GM19025 (cell line): ENCODE results near the gene REX1BD.
A peak's percentile ranks its signal among the peaks of the same experiment; 100 is the strongest.

Experiments used
- ATAC-seq: cut with Tn5 transposase; IDR thresholded peaks from one replicate; pipeline ENCODE4 v1.9.1; 2021; ENCODE audit warnings: mild to moderate bottlenecking, low read depth, moderate library complexity; ENCODE audit not compliant: unreplicated experiment

Gene REX1BD

GRCh38 chr19:18612051-18612771, 23.6 kb downstream of the REX1BD start:
- no peak for ATAC-seq

GRCh38 chr19:18612772-18613588, 24.4 kb downstream of the REX1BD start, which contains the start of gene TMEM59L:
TSS of gene TMEM59L (plus strand) at chr19:18612870. CDS start at chr19:18612959, 89 bp downstream.
- ATAC-seq, result no peak

GRCh38 chr19:18613589-18614234, 25.1 kb downstream of the REX1BD start:
- ATAC-seq, result no peak

- no peak for ATAC-seq
Observed at GRCh38 chr19:18616023-18616422, 27.4 kb downstream of the REX1BD start.

- no peak for ATAC-seq
Observed at GRCh38 chr19:18617562-18617961, 29.0 kb downstream of the REX1BD start.

- no peak for ATAC-seq
Observed at GRCh38 chr19:18618236-18618635, 29.6 kb downstream of the REX1BD start.

GRCh38 chr19:18620311-18620710, 31.7 kb downstream of the REX1BD start:
- ATAC-seq, result no peak

GRCh38 chr19:18620902-18621301, 32.3 kb downstream of the REX1BD start:
- ATAC-seq, result no peak

GRCh38 chr19:18626906-18627305, 38.3 kb downstream of the REX1BD start:
- no peak for ATAC-seq

- ATAC-seq, result no peak
Observed at GRCh38 chr19:18629166-18630088, 40.8 kb downstream of the REX1BD start.

- ATAC-seq, result no peak
Observed at GRCh38 chr19:18633321-18633720, 44.7 kb downstream of the REX1BD start.

- ATAC-seq, result no peak
Observed at GRCh38 chr19:18634612-18635297, 46.2 kb downstream of the REX1BD start.

GRCh38 chr19:18635831-18636182, 47.2 kb downstream of the REX1BD start:
- ATAC-seq, result no peak

GRCh38 chr19:18636183-18636968, 47.8 kb downstream of the REX1BD start:
- ATAC-seq, result peak; percentile 81

- no peak for ATAC-seq
Observed at GRCh38 chr19:18636969-18637629, 48.5 kb downstream of the REX1BD start, which contains the start of gene KLHL26. TSS of gene KLHL26 (plus strand) at chr19:18637028. CDS start at chr19:18637055, 27 bp downstream.

GRCh38 chr19:18637673-18638630, 49.4 kb downstream of the REX1BD start:
- ATAC-seq, result no peak

GRCh38 chr19:18639706-18640243, 51.2 kb downstream of the REX1BD start:
- no peak for ATAC-seq
